Measurements from ENCODE around the gene KRT82.

KRT82 gene

GRCh38 chr12:52370926-52371608 lies 35.1 kb downstream of the KRT82 start:
- no peaks in the 10 kb centered on the region for H3K9me3 ChIP-seq
- no peak for DNase-seq
- no peak for TF ChIP-seq CTCF (IDR thresholded peaks at IDR 0.05; ENCODE audit: low read depth, low read length)
- no peaks in the 10 kb centered on the region for H3K36me3 ChIP-seq
- H3K27me3 ChIP-seq, result peaks cover 34% of the 10 kb centered on the region
- no peaks in the 10 kb centered on the region for H3K4me1 ChIP-seq
- H3K4me3 ChIP-seq (ENCODE audit: low read depth, low read length), result no peak overlapping the region

- no peak for DNase-seq
- Histone ChIP-seq H3K4me1 (no peaks in the 10 kb centered on the region), H3K36me3 (no peaks in the 10 kb centered on the region), H3K27me3 (peaks cover 40% of the 10 kb centered on the region), H3K9me3 (no peaks in the 10 kb centered on the region), H3K4me3 (ENCODE audit: low read depth, low read length) (no peak overlapping the region)
- TF ChIP-seq CTCF (IDR thresholded peaks at IDR 0.05; ENCODE audit: low read depth, low read length), result no peak
These were observed 36.3 kb downstream of the KRT82 start for GRCh38 chr12:52369809-52370208.

GRCh38 chr12:52369211-52369610 lies 36.9 kb downstream of the KRT82 start:
- no peak for TF ChIP-seq CTCF (IDR thresholded peaks at IDR 0.05; ENCODE audit: low read depth, low read length)
- Histone ChIP-seq H3K4me1 (no peaks in the 10 kb centered on the region), H3K36me3 (no peaks in the 10 kb centered on the region), H3K4me3 (ENCODE audit: low read depth, low read length) (no peak overlapping the region), H3K9me3 (no peaks in the 10 kb centered on the region), H3K27me3 (peaks cover 40% of the 10 kb centered on the region)
- no peak for DNase-seq

- Histone ChIP-seq H3K27me3 (peaks cover 40% of the 10 kb centered on the region), H3K4me1 (no peaks in the 10 kb centered on the region), H3K9me3 (no peaks in the 10 kb centered on the region), H3K36me3 (no peaks in the 10 kb centered on the region), H3K4me3 (ENCODE audit: low read depth, low read length) (no peak overlapping the region)
- DNase-seq, result no peak
- TF ChIP-seq CTCF (IDR thresholded peaks at IDR 0.05; ENCODE audit: low read depth, low read length), result no peak
These were observed 37.6 kb downstream of the KRT82 start for GRCh38 chr12:52368508-52368907.

- Histone ChIP-seq H3K27me3 (peaks cover 40% of the 10 kb centered on the region), H3K4me1 (no peaks in the 10 kb centered on the region), H3K9me3 (no peaks in the 10 kb centered on the region), H3K4me3 (ENCODE audit: low read depth, low read length) (no peak overlapping the region), H3K36me3 (no peaks in the 10 kb centered on the region)
- DNase-seq, result no peak
- no peak for TF ChIP-seq CTCF (IDR thresholded peaks at IDR 0.05; ENCODE audit: low read depth, low read length)
These were observed 38.3 kb downstream of the KRT82 start for GRCh38 chr12:52367876-52368275.

GRCh38 chr12:52366738-52367485 lies 39.2 kb downstream of the KRT82 start, which contains the start of gene KRT85:
TSS of gene KRT85 (minus strand) at chr12:52367481. CDS start at chr12:52367405, 76 bp downstream.
- Histone ChIP-seq H3K36me3 (no peaks in the 10 kb centered on the region), H3K4me1 (no peaks in the 10 kb centered on the region), H3K9me3 (no peaks in the 10 kb centered on the region), H3K4me3 (ENCODE audit: low read depth, low read length) (no peak within 1 kb of the TSS), H3K27me3 (peaks cover 40% of the 10 kb centered on the region)
- TF ChIP-seq CTCF (IDR thresholded peaks at IDR 0.05; ENCODE audit: low read depth, low read length), result no peak
- no peak for DNase-seq
